ACHN (cell line): ENCODE results near the gene ZNF710.
"Not testable (repeated sequence)": the region's sequence is repeated elsewhere in the genome, so short reads cannot be mapped to it uniquely, and the experiment has no call there.

Experiments
- DNase-seq: peaks from one replicate; pipeline ENCODE4 v3.0.0-alpha.2; 2015
- in situ Hi-C: cut with HindIII; loops from 2 replicates; pipeline ENCODE4 v1.10.0; 2017; ENCODE audit warnings: low sequenced_read_pairs, low pct_ligation_motif_present, low pct_unique_long_range_greater_than_20kb

ZNF710 gene

GRCh38 chr15:90067181-90067952 lies 66.2 kb downstream of the ZNF710 start:
- DNase-seq = no peak
- in situ Hi-C loops = no loop called here

- in situ Hi-C loops = no loop called here
- DNase-seq = no peak
These were observed 67.0 kb downstream of the ZNF710 start for GRCh38 chr15:90067953-90068606.

GRCh38 chr15:90070623-90071022 lies 69.5 kb downstream of the ZNF710 start:
- in situ Hi-C loops, DNase-seq: not testable (repeated sequence)

- in situ Hi-C loops = no loop called here
- DNase-seq = peak; percentile 62
These were observed 70.2 kb downstream of the ZNF710 start for GRCh38 chr15:90071220-90071807.

GRCh38 chr15:90072978-90073640 lies 72.0 kb downstream of the ZNF710 start:
- no peak for DNase-seq
- in situ Hi-C loops = no loop called here

DNA sequence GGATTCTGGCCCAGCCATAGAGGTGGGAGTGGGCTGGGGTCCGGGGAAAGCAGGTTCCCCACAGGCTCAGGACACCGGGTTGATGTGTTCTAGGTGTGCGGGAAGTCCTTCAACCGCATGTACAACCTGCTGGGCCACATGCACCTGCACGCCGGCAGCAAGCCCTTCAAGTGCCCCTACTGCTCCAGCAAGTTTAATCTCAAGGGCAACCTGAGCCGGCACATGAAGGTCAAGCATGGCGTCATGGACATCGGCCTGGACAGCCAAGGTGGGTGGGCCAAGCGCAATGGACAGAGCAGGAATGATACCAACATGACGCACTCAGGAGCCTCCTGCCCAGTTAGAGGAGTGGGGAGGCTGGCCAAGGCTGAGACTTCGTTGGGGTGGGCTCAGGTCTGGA lies 72.9 kb downstream of the ZNF710 start:
- in situ Hi-C loops = no loop called here
- DNase-seq = no peak

DNA sequence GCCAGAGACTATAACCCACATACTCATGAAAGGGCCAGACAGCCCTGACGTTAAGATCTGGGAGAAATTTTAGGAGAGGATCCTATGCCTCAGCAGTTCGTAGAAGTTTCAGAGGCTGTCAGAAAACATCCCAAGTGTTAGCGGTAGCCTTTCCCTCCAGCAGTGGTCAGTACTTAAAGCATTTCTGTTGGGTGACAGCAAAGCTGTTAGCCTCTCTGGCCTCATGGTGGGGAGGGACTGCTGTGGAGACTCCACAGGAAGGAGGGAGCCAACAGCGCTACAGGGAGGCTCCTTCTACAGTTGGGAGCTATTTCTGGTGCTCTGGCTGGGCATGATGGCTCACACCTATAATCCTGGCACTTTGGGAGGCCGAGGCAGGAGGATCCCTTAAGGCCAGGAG lies 73.8 kb downstream of the ZNF710 start:
- in situ Hi-C loops = no loop called here
- no peak for DNase-seq

DNA sequence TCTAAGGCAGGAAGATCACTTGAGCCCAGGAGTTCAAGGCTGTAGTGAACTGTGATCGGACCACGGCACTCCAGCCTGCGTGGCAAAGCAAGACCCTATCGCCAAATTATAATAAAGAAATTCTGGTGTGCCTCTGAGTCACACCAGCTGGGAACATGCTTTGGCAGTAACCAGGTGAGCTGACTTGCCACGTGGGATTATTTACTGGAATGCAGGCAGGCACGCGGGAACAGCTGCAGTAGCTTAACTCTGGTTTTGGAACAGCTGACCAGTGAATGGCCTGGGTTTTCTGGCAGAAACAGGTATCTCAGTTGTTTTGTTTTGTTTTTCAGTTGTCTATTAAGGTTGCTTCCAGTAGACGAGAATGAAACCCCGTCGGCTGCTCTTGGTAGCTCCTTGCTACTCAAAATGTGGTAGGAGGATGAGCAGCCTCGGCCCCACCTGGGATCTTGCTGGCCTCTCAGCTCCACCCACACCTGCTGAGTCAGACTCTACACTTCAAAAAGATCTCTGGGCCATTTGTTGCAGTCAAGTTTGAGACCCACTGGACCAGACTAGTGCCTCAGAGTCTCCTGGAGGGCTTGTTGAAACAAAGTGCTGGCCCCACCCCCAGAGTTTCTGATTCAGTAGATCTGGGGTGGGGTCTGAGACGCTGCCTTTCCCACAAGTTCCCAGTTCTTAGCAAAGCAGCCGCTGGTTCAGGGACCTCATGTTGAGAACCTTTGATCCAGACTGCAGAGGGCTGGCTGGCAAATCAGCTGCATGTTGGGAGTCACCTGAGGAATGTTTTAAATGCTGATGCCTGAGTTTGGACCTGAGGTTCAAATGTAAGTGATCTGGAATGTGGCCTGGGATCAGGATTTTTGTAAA lies 74.5 kb downstream of the ZNF710 start:
- in situ Hi-C loops = no loop called here
- no peak for DNase-seq

DNA sequence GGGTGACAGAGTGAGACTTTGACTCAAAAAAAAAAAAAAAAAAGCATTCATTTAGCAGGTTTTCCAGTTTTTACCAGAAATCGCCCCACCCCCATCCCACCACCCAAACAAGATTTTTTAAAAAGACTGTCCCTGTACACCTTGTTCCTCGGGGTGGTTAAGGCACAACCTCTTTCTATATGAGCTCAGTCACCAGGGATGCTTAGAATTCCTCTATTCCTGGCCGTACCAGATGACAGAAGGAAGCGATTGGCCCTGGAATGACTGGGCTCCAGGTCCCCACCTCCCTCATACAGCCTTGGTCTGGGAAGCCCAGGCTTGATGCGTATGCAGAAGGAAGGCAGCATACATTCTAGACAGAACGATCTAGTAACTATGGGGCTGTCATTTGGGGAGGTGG lies 75.6 kb downstream of the ZNF710 start:
- in situ Hi-C loops = no loop called here

GRCh38 chr15:90078965-90079364 lies 77.8 kb downstream of the ZNF710 start:
- in situ Hi-C loops = no loop called here
- no peak for DNase-seq

More for the DNA sequence above, 75.6 kb downstream of the ZNF710 start:
- no peak for DNase-seq

GRCh38 chr15:90079619-90080457 lies 78.7 kb downstream of the ZNF710 start:
- no peak for DNase-seq
- in situ Hi-C loops = no loop called here

GRCh38 chr15:90080458-90080755 lies 79.3 kb downstream of the ZNF710 start:
- no peak for DNase-seq
- in situ Hi-C loops = no loop called here

DNA sequence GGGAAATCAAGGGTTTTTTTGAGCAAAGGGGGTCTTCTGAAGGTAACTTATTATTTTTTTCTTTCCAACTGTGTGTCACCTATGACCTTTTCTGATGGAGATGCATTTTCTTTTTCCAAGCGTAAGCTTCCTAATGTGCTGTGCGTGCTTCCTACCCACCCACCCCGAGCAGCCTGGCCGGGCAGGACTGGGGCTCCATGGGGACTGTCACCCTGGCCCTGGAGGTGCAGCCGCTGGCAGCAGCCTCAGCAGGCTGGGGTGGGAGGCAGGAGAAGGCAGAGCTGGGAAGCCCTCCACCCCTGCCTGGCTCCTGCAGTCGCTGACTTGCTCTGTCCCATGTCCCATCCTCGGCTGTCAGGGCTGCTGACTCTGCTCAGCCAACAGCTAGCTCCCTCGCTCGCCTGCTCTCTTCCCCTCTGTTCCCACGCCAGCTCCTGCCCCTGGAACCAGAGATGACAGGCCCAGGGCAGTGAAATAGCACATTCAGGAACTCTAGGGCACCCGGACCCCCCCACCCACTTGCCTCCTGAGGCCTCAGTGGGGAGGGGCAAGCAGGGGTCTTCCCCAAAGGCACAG lies 79.8 kb downstream of the ZNF710 start:
- no peak for DNase-seq
- in situ Hi-C loops = no loop called here

GRCh38 chr15:90082140-90082715 lies 81.1 kb downstream of the ZNF710 start:
- no peak for DNase-seq
- in situ Hi-C loops = no loop called here

DNA sequence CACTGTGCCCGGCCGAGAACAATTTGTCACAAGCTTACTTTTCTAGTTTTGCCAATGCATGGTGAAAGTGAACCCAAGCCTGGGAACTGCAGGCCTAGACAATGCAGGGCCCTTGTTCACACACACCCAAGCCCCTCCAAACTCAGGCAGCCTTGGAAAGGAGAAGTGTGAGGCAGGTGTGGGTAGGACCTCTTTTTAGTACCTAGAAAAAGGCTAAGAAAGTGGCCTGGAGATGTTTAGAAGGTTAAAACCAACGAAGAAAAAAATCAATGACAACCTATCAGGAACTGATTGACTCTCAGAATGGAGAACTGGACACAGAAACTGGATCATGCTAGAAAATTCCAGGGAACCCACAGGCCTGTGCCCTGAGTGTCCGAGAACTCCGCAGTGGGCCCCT lies 82.3 kb downstream of the ZNF710 start:
- in situ Hi-C loops = no loop called here
- DNase-seq = no peak

GRCh38 chr15:90083954-90084607 lies 83.0 kb downstream of the ZNF710 start:
- in situ Hi-C loops = no loop called here
- no peak for DNase-seq
